GM12878 (cell line): ENCODE results near the gene MS4A6A. TPM values are rescaled to one million over a fixed set of nuclear protein-coding genes. Genes with fewer than 3 reads are reported as not detected.

Experiments
- BHLHE40 ChIP-seq, 2 experiments: fragments of 450-650 bp in 1 of 2; IDR thresholded peaks; 2 replicates each; pipeline ENCODE4 v1.6.1; 2011 to 2017; ENCODE audit warnings: low read depth in 2 of 2, borderline replicate concordance in 1 of 2, improper control_type of control experiment in 1 of 2, low read length in 1 of 2, mild to moderate bottlenecking in 1 of 2
- BMI1 ChIP-seq: fragments of 450-650 bp; IDR thresholded peaks from 2 replicates; pipeline ENCODE4 v1.6.1; 2016; ENCODE audit warnings: mild to moderate bottlenecking, moderate library complexity, borderline replicate concordance
- BRCA1 ChIP-seq: IDR thresholded peaks from 2 replicates; pipeline ENCODE4 v1.6.1; 2011; ENCODE audit warnings: low read depth, low read length, improper control_type of control experiment
- CREB1 ChIP-seq: IDR thresholded peaks from 2 replicates; pipeline ENCODE4 v1.6.1; 2012; ENCODE audit warnings: low read depth, mild to moderate bottlenecking, inconsistent platforms
- CREM ChIP-seq: IDR thresholded peaks from 2 replicates; pipeline ENCODE4 v1.6.1; 2014; ENCODE audit warnings: antibody characterized with exemption, low read depth
- FOXM1 ChIP-seq: IDR thresholded peaks from 2 replicates; pipeline ENCODE4 v1.6.1; 2012; ENCODE audit warnings: low read depth, mild to moderate bottlenecking, inconsistent platforms, low read length, moderate library complexity
- HDAC6 ChIP-seq: fragments of 200-600 bp; sonication (generic); IDR thresholded peaks from one replicate; pipeline ENCODE4 v1.8.0; 2017; ENCODE audit warnings: antibody characterized with exemption; ENCODE audit not compliant: unreplicated experiment
- MEF2A ChIP-seq: IDR thresholded peaks from 2 replicates; pipeline ENCODE4 v1.6.1; 2011; ENCODE audit warnings: low read depth, mild to moderate bottlenecking, low read length, moderate library complexity; ENCODE audit not compliant: insufficient read depth
- MEF2B ChIP-seq: fragments of 450-650 bp; IDR thresholded peaks from 2 replicates; pipeline ENCODE4 v1.6.1; 2018; ENCODE audit warnings: mild to moderate bottlenecking, moderate library complexity; ENCODE audit not compliant: partially characterized antibody, poor library complexity, severe bottlenecking
- NFIC ChIP-seq: IDR thresholded peaks from 2 replicates; pipeline ENCODE4 v1.6.1; 2012; ENCODE audit warnings: low read depth, mild to moderate bottlenecking, inconsistent platforms, low read length, moderate library complexity
- RCOR1 ChIP-seq: conservative IDR thresholded peaks from 2 replicates; pipeline ENCODE4 v1.6.1; 2012; ENCODE audit warnings: low read depth, low read length, improper control_type of control experiment
- RFX5 ChIP-seq: IDR thresholded peaks from 2 replicates; pipeline ENCODE4 v1.6.1; 2011; ENCODE audit warnings: low read depth, low read length, improper control_type of control experiment
- SP1 ChIP-seq: IDR thresholded peaks from one replicate; pipeline ENCODE4 v1.6.1; 2011; ENCODE audit warnings: low read depth, low read length
- TCF3 ChIP-seq: IDR thresholded peaks from 2 replicates; pipeline ENCODE4 v1.6.1; 2012; ENCODE audit warnings: low read depth, mild to moderate bottlenecking, low read length, borderline replicate concordance; ENCODE audit not compliant: insufficient read depth
- ZNF274 ChIP-seq: IDR thresholded peaks from one replicate; pipeline ENCODE4 v1.8.0; 2011; ENCODE audit not compliant: insufficient read length, insufficient read depth
- polyA plus RNA-seq, 11 experiments: library from polyadenylated mRNA; depleted of rRNA in 4 of 11; unstranded in 6 of 11; stranded (reverse) in 5 of 11; fragments of >200 nt; fragmentation: Nextera tagmentation in 4 of 11; fragmentation: Illumina TruSeq in 1 of 11; extraction: Ambion mirVana in 4 of 11; extraction: Trizol in 1 of 11; gene quantifications; 1 replicate in 1 of 11; 2 replicates in 10 of 11; pipeline versions ENCODE4 v1.2.1 to v1.2.3, GENCODE V29; 2011 to 2016; ENCODE audit warnings: inconsistent platforms in 2 of 11, missing spikeins in 2 of 11, low read depth in 1 of 11
- total RNA-seq, 4 experiments: library from RNA; depleted of rRNA in 3 of 4; stranded (reverse); fragments of >200 nt in 3 of 4; fragmentation: Illumina TruSeq in 1 of 4; extraction: Trizol in 1 of 4; gene quantifications; 2 replicates each; pipeline versions ENCODE4 v1.2.1 to v1.2.3, GENCODE V29; 2013 to 2021
- TF ChIP-seq, protein P1 (sequence below): fragments of 450-650 bp; IDR thresholded peaks from 2 replicates; pipeline ENCODE4 v1.6.1; 2017; ENCODE audit warnings: low read depth, mild to moderate bottlenecking, moderate library complexity
- TF ChIP-seq, protein P2 (sequence below): IDR thresholded peaks from 2 replicates; pipeline ENCODE4 v1.6.1; 2012; ENCODE audit warnings: low read length, inconsistent platforms
- TF ChIP-seq, protein P3 (sequence below): fragments of 450-650 bp; IDR thresholded peaks from 2 replicates; pipeline ENCODE4 v1.6.1; 2017; ENCODE audit warnings: mild to moderate bottlenecking, low read depth, inconsistent platforms; ENCODE audit not compliant: poor library complexity, severe bottlenecking
- TF ChIP-seq, protein P4 (sequence below), 3 experiments: IDR thresholded peaks in 2 of 3; conservative IDR thresholded peaks in 1 of 3; 2 replicates each; pipeline ENCODE4 v1.5.1; 2011; ENCODE audit warnings: low read depth in 3 of 3, low read length in 3 of 3, mild to moderate bottlenecking in 3 of 3, control low read depth in 2 of 3, moderate library complexity in 2 of 3, inconsistent platforms in 1 of 3, mixed read lengths in 1 of 3; ENCODE audit not compliant: control insufficient read depth in 2 of 3, insufficient read depth in 1 of 3; ENCODE audit errors: extremely low read depth in 1 of 3

The MS4A6A gene
- total and polyA plus RNA-seq, 10 of the 15 experiments (the other 5 are each of a cell fraction or from before 2014, with no cell fraction given): 0.75 to 30.7 (median 9.0) TPM

DNA sequence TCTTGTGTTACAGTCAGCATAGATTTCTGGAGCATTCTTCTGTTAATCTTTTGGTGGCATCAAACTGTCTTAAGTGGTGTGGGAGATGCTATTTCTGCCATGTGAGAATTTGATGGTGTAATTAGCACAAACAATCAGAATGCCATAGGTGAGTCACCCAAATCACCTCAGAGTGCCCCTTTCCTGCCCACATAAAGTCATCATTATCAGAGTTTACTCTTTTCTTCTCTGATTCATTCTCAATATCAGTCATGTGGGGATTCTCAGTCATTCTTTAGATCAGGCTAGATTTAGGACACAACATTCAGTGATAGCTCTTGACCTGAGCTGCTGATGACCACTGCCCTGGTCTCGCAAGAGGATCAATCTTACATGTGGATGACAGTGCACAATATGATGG lies 23.7 kb upstream of the MS4A6A start (continued):
- TF ChIP-seq TCF3: no peak
- TF ChIP-seq BMI1: peak; percentile 30; the same call in 1 of the 2 replicates
- TF ChIP-seq SP1: no peak
- peak; percentile 92; the same call in 1 of the 2 replicates for TF ChIP-seq FOXM1
- TF ChIP-seq CREB1: peak; percentile 22; the same call in 1 of the 2 replicates
- TF ChIP-seq, protein P1, sequence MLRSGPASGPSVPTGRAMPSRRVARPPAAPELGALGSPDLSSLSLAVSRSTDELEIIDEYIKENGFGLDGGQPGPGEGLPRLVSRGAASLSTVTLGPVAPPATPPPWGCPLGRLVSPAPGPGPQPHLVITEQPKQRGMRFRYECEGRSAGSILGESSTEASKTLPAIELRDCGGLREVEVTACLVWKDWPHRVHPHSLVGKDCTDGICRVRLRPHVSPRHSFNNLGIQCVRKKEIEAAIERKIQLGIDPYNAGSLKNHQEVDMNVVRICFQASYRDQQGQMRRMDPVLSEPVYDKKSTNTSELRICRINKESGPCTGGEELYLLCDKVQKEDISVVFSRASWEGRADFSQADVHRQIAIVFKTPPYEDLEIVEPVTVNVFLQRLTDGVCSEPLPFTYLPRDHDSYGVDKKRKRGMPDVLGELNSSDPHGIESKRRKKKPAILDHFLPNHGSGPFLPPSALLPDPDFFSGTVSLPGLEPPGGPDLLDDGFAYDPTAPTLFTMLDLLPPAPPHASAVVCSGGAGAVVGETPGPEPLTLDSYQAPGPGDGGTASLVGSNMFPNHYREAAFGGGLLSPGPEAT: peak; percentile 20; the same call in 1 of the 2 replicates
- TF ChIP-seq BRCA1: no peak
- no peak for TF ChIP-seq ZNF274
- TF ChIP-seq, protein P2, sequence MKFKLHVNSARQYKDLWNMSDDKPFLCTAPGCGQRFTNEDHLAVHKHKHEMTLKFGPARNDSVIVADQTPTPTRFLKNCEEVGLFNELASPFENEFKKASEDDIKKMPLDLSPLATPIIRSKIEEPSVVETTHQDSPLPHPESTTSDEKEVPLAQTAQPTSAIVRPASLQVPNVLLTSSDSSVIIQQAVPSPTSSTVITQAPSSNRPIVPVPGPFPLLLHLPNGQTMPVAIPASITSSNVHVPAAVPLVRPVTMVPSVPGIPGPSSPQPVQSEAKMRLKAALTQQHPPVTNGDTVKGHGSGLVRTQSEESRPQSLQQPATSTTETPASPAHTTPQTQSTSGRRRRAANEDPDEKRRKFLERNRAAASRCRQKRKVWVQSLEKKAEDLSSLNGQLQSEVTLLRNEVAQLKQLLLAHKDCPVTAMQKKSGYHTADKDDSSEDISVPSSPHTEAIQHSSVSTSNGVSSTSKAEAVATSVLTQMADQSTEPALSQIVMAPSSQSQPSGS: peak; percentile 82
- TF ChIP-seq RFX5: no peak
- 0 out of 2 replicates have a peak, but pooled peaks have one; percentile 17 for TF ChIP-seq MEF2A
- TF ChIP-seq CREM: peak; percentile 82
- no peak for TF ChIP-seq RCOR1
- TF ChIP-seq NFIC: peak; percentile 94
- no peak for TF ChIP-seq HDAC6
- TF ChIP-seq, protein P3, sequence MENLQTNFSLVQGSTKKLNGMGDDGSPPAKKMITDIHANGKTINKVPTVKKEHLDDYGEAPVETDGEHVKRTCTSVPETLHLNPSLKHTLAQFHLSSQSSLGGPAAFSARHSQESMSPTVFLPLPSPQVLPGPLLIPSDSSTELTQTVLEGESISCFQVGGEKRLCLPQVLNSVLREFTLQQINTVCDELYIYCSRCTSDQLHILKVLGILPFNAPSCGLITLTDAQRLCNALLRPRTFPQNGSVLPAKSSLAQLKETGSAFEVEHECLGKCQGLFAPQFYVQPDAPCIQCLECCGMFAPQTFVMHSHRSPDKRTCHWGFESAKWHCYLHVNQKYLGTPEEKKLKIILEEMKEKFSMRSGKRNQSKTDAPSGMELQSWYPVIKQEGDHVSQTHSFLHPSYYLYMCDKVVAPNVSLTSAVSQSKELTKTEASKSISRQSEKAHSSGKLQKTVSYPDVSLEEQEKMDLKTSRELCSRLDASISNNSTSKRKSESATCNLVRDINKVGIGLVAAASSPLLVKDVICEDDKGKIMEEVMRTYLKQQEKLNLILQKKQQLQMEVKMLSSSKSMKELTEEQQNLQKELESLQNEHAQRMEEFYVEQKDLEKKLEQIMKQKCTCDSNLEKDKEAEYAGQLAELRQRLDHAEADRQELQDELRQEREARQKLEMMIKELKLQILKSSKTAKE: peak; percentile 26
- TF ChIP-seq, protein P4, sequence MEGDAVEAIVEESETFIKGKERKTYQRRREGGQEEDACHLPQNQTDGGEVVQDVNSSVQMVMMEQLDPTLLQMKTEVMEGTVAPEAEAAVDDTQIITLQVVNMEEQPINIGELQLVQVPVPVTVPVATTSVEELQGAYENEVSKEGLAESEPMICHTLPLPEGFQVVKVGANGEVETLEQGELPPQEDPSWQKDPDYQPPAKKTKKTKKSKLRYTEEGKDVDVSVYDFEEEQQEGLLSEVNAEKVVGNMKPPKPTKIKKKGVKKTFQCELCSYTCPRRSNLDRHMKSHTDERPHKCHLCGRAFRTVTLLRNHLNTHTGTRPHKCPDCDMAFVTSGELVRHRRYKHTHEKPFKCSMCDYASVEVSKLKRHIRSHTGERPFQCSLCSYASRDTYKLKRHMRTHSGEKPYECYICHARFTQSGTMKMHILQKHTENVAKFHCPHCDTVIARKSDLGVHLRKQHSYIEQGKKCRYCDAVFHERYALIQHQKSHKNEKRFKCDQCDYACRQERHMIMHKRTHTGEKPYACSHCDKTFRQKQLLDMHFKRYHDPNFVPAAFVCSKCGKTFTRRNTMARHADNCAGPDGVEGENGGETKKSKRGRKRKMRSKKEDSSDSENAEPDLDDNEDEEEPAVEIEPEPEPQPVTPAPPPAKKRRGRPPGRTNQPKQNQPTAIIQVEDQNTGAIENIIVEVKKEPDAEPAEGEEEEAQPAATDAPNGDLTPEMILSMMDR (IDR thresholded peaks at IDR 0.05 in 2 of 3, conservative IDR thresholded peaks at IDR 0.05 in 1 of 3; ENCODE audit: control insufficient read depth in 2 of 3, extremely low read depth in 1 of 3, insufficient read depth in 1 of 3, low read depth in 3 of 3, low read length in 3 of 3): no peak
- peak; percentile 75 for TF ChIP-seq MEF2B
- TF ChIP-seq BHLHE40 (IDR thresholded peaks at IDR 0.05; ENCODE audit: borderline replicate concordance in 1 of 2, low read depth in 2 of 2, low read length in 1 of 2): peak in 1 of 2 experiments; percentile 34; a peak in 1 of 4 replicates
